WERI-Rb-1 (cell line): ENCODE results near the gene LNX1.

Source experiments
- DNase-seq: peaks from one replicate; pipeline ENCODE4 v3.0.0-alpha.2; 2020
- H3K27ac ChIP-seq: fragments of 250-450 bp; sonication (Bioruptor Pico); 2 replicates; pipeline ENCODE4 v1.5.1; 2020; ENCODE audit warnings: mild to moderate bottlenecking, moderate library complexity
- H3K27me3 ChIP-seq: fragments of 250-450 bp; sonication (Bioruptor Pico); 2 replicates; pipeline ENCODE4 v1.5.1; 2021; ENCODE audit warnings: mild to moderate bottlenecking, low read depth, moderate library complexity; ENCODE audit not compliant: insufficient read depth, severe bottlenecking
- H3K36me3 ChIP-seq: fragments of 250-450 bp; sonication (Bioruptor Pico); 2 replicates; pipeline ENCODE4 v1.5.1; 2020; ENCODE audit warnings: mild to moderate bottlenecking, moderate library complexity
- H3K4me3 ChIP-seq: 2 replicates; pipeline ENCODE4 v1.5.1; 2011; ENCODE audit warnings: low read depth, mild to moderate bottlenecking, control low read depth, low read length
- H3K9me3 ChIP-seq: fragments of 250-450 bp; sonication (Bioruptor Pico); 2 replicates; pipeline ENCODE4 v1.5.1; 2021; ENCODE audit warnings: mild to moderate bottlenecking, moderate library complexity; ENCODE audit not compliant: severe bottlenecking
- CTCF ChIP-seq: IDR thresholded peaks from 2 replicates; pipeline ENCODE4 v1.5.1; 2011; ENCODE audit warnings: low read depth, mild to moderate bottlenecking, control low read depth, inconsistent platforms, low read length

The LNX1 gene

DNA sequence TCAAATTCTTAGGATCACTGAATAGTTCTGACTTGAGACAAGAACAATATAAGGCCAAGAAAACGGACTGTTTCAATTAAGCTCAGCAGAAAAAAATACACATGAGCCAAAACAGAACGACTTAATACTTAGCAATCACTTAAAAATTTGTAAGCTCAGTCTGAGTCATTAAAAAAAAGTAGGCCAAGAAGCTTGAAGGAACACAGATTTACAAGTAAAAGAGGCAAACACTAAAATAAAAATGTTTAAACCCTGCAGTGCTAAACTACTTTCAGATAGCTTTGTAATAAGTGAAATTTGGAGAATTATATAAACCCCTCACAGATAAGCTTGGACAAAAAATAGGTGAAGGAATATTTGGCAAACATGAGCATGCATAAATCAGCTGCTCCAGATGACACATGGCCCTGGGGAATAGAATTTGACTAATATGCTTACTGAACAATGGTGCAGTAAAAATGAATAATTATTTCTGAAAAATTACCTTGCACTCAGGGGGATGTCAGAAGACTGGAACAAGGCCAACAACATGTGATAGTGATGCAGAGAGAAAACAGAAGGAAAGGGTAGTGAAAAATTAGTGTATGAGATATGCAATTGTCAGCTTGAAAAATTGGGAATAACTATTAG lies 49.6 kb downstream of the LNX1 start:
- no peak for TF ChIP-seq CTCF
- no peak overlapping the region for H3K4me3 ChIP-seq
- no peaks in the 10 kb centered on the region for H3K36me3 ChIP-seq
- no peaks in the 10 kb centered on the region for H3K9me3 ChIP-seq
- no peak for DNase-seq
- no peak overlapping the region for H3K27ac ChIP-seq
- H3K27me3 ChIP-seq = peaks cover 47% of the 10 kb centered on the region

DNA sequence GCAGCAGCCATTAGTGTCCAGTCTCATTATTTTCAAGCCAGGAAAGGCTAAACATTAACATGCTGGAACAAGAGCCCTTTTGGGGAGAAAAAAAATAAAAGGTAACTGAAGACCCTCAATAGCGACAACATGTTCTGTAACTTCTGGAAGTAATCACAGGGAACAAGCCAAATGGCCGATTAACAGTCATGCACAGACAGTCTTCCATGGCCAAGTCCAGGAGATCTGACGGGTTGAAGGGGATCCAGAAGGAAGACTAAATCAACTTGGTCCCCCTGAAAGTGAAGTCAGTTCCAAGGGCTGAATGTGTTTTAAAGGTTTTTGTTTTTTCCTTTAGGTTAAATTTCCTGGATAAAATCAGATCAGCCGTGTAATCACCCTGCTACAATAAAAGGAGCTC lies 52.5 kb downstream of the LNX1 start:
- Histone ChIP-seq H3K27ac (no peak overlapping the region), H3K27me3 (peaks cover 56% of the 10 kb centered on the region), H3K36me3 (no peaks in the 10 kb centered on the region), H3K9me3 (no peaks in the 10 kb centered on the region), H3K4me3 (no peak overlapping the region)
- DNase-seq = no peak
- no peak for TF ChIP-seq CTCF

DNA sequence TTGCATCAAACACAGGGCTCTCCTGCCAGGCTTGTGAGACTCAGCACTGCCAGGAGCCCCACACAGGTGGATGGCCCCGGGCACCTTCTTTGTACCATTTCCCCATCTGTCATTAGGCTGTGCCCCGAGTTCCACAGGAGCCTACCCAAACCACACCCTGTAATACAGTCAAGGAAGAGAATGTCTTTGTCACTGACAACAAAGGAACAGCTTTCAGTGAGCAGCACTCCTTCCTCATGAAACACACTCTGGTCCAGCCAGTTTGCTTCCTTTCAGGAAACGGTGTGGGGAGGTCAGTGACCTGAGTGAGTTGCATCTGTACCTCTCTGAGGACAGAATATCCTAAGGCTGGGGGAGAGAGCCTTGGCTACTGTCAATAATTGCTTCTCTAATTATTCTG lies 53.7 kb downstream of the LNX1 start:
- Histone ChIP-seq H3K36me3 (no peaks in the 10 kb centered on the region), H3K9me3 (no peaks in the 10 kb centered on the region), H3K27me3 (peaks cover 53% of the 10 kb centered on the region), H3K4me3 (no peak overlapping the region), H3K27ac (no peak overlapping the region)
- TF ChIP-seq CTCF = no peak
- DNase-seq = no peak

DNA sequence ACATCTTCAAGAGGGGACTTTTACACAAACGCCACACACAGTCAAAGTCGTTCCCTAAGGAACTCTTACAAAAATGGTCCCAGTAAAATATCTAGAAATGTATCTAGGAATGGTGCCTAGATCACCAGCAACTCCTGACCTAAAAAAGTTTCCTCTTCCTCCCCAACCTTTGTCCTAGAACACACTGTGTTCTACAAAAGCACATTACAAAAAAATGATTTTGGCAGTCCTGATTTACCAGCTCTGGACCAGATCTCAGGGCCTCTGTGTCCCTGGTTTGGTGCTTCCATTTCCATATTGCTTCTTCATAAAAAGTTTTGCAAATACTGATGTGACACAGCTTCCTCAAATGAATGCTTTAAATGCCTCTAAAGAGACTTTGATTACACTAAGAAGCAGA lies 55.0 kb downstream of the LNX1 start:
- H3K9me3 ChIP-seq = no peaks in the 10 kb centered on the region
- no peak overlapping the region for H3K27ac ChIP-seq
- peaks cover 53% of the 10 kb centered on the region for H3K27me3 ChIP-seq
- DNase-seq = no peak
- H3K36me3 ChIP-seq = no peaks in the 10 kb centered on the region
- no peak for TF ChIP-seq CTCF
- H3K4me3 ChIP-seq = no peak overlapping the region

DNA sequence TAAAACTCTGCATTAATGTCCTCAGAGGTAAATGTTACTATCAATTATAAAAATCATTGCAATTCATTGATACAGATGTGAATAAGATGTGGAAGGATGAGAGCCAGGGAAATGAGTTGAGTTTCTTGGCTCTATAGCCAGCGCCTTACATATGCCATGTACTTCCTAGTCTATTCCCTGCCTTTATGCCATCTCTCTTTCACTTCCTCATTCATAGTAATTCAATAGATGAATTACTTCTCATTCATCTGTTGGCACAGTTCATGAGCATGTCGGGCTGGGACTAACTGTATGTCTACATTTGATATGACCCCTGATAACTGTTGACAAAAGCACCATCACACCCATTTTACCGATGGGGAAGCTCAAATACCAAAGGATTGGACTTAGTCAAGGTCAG lies 55.7 kb downstream of the LNX1 start:
- no peak for DNase-seq
- Histone ChIP-seq H3K27me3 (peaks cover 58% of the 10 kb centered on the region), H3K27ac (no peak overlapping the region), H3K36me3 (no peaks in the 10 kb centered on the region), H3K9me3 (no peaks in the 10 kb centered on the region), H3K4me3 (no peak overlapping the region)
- TF ChIP-seq CTCF = no peak

DNA sequence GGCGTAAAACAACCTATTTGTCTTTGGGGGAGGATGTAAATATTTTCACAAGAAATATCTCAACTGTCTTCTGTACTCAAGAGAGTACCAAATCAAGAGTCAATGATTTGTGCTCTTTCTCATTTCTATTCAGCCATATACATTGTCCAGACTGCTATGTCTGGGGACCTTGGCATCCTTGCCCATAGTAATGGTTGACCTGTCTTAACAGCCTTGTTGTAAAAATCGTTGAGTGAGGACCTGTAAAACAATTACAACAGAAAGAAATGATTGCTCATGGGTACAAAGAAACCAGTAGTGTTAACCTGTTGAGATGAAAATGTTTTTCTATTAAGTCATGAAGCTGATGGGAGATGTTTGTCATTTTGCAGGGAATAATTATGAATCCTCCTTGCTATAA lies 56.6 kb downstream of the LNX1 start:
- Histone ChIP-seq H3K9me3 (no peaks in the 10 kb centered on the region), H3K27ac (no peak overlapping the region), H3K27me3 (peaks cover 62% of the 10 kb centered on the region), H3K4me3 (no peak overlapping the region), H3K36me3 (no peaks in the 10 kb centered on the region)
- DNase-seq = no peak
- TF ChIP-seq CTCF = no peak
